AG08395 (cell line): ENCODE measurements around the gene RAB43.
"Not testable (repeated sequence)": the region's sequence is repeated elsewhere in the genome, so short reads cannot be mapped to it uniquely, and the experiment has no call there.

Experiments used
- DNase-seq: peaks from one replicate; pipeline ENCODE4 v3.0.0; 2012; ENCODE audit warnings: mixed read lengths, low spot score

The RAB43 gene

DNA sequence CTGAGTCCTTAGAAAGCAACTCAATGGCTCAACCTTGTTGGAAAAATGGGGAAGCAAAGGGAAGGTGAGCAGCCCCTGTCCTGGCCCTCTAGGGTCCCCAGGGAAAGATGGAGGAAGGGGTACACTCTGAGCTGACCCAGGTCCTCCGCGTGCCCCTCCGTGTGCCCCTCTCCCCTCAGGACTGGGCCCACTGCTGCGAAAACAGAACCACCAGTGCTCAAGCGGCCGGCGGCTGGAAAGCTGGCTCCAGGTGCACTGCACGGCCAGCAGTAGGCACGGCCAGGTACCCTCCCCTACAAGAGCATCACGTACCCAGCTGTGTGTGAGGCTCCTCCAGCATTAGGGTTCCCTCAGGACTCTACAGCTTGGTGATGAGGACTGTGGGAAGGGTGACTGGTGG is 26.3 kb downstream of the RAB43 start:
- DNase-seq: no peak

GRCh38 chr3:129088312-129088711 is 33.3 kb downstream of the RAB43 start:
- not testable (repeated sequence) for DNase-seq

DNA sequence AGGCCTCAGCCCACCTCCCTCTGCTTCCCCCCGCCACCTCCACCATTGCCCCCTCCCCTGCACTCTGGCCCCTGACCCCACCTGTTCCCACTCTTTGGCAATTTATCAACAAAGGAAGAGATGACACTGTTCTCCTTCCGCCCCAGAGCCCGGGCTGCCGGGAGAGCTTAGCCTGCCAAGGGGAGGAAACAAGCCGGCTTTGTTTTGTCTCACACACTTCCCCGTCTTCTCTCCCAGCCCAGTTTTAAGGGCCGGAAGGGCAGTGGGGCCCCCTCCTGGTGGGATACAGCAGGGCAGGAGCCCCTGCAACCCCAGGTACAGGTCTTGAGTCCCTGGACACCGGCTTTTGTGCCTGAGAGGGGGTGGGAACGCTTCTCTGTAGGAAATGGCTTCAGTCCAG is 33.7 kb downstream of the RAB43 start:
- DNase-seq: not testable (repeated sequence)

DNA sequence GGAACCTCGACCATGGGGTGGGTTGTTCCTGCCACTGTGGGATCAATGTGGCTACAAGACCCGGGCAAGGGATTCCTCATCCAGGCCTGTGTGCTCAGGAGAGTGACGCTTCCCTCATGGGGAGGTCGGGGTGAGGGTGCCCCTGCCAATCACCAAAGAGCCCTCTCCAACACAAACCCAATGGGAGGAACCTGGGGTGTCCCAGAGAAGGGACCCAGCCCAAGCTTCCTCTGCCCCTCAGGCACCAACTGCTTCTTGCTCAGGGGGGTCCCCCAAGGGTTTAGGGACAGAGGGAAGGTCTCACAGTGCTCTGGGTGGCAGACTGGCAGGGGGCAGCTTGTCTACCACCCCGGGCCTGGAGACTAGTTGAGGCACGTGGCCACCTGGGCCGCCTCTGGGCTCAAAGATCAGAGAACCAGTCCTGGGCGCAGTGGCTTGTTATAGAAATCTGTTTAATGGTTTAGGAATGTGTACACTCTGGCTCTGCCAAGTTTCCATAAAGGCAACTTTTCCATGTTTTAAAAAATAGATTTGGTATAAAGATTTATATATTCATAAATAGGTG is 34.4 kb downstream of the RAB43 start:
- DNase-seq: peak; percentile 52

DNA sequence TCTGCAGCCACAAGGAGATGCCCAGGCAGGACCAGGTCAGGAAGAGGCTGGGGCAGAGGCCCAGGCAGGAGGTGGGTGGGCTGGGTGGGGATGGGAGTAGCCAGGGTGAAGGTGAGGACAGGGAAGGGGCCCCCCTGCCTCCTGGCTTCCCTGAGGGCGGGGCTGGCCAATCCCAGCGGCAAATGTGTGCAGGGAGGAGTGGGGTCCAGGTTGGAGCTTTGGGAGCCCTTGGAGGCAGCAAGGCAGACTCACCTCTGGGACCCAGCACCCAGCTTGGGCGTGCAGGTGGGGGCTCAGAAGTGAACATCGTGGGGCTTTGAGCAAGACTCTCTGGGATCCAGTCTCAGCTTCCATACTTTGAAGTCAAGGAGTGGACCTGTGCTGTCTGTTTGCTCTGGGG is 35.8 kb downstream of the RAB43 start:
- DNase-seq: no peak

GRCh38 chr3:129085165-129085715 is 36.4 kb downstream of the RAB43 start:
- DNase-seq: no peak

DNA sequence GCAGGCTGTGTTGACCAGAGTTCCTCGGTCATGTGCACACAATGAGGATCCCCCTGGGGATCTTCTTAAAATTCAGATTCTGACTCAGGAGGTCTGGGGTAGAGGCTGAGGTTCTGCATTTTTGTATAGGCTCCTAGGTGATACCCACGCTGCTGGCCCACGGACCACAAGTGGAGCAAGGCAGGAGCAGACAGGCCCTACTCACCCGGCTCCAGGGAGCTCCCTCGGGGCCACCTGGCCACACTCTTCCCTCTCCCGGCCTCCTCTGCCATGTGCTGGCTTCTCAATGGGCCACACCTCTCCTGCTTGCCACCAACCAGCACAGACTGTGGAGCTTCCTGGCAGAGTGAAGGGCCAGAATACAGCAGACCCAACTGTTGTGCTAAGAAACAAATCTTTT is 37.1 kb downstream of the RAB43 start:
- no peak for DNase-seq

DNA sequence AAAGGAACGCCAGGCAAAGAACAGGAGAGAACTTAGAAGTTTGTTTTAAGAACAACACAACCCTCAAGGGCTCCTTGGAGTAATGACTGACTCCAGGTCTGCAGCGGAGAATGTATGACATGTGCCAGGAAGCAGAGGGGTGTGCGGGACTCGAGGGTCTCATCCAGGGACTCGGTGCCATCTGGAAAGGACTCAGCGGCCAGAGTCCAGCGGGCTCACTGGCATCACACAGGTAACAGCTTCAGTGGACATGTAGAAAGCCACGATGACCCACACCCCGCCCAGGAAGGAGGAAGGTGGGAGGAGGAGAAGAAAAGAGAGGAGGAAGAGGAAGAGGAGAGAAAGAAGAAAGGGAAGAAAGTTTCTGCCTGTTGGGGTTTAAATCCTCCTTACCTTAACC is 39.6 kb downstream of the RAB43 start:
- DNase-seq: no peak

GRCh38 chr3:129081503-129081902 is 40.1 kb downstream of the RAB43 start:
- no peak for DNase-seq

- no peak for DNase-seq
These were observed 43.1 kb downstream of the RAB43 start for GRCh38 chr3:129078510-129078909.

- no peak for DNase-seq
These were observed 44.4 kb downstream of the RAB43 start for GRCh38 chr3:129077222-129077621.

DNA sequence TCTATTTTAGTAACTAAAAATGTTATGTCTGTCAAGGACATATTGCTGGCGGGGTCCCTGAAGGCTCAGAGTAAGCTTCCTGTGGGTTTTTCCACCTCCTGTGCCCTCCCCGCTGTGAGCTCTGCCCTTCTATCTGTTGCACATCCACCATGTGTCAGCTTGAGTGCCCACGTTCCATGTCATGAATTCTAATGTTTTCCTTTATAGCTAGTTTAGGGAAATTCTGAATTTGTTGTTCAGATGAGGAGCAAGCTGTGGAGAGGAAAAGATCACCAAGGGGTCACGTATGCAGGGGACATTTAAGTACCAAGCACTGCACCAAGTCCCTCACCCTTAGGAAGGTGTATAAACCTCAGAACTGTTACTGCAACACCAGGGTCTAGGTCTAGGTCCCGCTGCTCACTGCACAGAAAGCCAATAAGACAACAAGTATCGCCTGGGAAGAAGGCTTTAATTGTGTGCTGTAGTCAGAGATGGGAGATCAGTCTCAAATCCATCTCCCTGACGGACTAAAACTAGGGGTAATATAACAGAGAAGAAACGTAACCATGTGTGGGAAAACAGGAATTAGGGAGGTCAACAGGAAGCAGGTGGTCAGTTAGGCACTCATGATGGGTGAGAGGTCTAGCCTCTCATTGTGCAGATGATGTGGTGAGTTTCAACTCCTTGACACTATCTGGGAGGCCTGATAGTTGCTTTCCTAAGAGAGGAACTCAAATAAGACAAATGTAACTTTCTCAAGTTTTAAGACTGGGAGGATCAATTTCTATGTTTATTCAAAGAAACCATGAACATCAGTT is 51.3 kb downstream of the RAB43 start:
- DNase-seq: no peak

DNA sequence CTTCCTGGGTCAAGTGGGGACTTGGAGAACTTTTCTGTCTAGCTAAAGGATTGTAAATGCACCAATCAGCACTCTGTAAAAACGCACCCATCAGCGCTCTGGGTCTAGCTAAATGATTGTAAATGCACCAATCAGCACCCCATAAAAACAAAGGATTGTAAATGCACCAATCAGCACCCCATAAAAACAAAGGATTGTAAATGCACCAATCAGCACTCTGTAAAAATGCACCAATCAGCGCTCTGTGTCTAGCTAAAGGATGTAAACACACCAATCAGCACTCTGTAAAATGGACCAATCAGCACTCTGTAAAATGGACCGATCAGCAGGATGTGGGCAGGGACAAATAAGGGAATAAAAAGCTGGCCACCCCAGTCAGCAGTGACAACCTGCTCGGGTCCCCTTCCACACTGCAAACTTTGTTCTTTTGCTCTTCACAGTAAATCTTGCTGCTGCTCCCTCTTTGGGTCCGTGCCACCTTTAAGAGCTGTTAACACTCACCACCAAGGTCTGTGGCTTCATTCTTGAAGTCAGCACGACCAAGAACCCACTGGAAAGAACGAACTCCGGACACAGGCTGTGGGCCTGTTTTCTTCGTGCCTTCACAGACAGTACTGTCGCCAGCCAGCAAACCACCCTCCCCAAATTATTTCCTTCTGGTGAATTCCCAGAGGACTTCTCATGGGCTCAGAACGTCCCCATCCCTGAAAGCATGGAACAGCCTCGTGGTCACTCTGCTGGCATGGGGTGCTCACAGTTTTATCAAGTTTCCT is 52.1 kb downstream of the RAB43 start:
- not testable (repeated sequence) for DNase-seq

GRCh38 chr3:129068291-129068886 is 53.2 kb downstream of the RAB43 start:
- no peak for DNase-seq

DNA sequence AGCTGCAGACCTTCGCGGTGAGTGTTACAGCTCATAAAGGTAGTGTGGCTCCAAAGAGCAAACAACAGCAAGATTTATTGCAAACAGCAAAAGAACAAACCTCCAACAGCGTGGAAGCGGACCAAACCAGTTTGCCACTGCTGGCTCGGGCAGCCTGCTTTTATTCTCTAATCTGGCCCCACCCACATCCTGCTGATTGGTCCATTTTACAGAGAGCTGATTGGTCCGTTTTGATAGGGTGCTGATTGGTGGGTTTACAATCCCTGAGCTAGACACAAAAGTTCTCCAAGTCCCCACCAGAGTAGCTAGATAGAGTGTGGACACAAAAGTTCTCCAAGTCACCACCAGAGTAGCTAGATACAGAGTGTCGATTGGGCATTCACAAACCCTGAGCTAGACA is 53.9 kb downstream of the RAB43 start:
- not testable (repeated sequence) for DNase-seq

- no peak for DNase-seq
These were observed 55.9 kb downstream of the RAB43 start for GRCh38 chr3:129065720-129066073.

DNA sequence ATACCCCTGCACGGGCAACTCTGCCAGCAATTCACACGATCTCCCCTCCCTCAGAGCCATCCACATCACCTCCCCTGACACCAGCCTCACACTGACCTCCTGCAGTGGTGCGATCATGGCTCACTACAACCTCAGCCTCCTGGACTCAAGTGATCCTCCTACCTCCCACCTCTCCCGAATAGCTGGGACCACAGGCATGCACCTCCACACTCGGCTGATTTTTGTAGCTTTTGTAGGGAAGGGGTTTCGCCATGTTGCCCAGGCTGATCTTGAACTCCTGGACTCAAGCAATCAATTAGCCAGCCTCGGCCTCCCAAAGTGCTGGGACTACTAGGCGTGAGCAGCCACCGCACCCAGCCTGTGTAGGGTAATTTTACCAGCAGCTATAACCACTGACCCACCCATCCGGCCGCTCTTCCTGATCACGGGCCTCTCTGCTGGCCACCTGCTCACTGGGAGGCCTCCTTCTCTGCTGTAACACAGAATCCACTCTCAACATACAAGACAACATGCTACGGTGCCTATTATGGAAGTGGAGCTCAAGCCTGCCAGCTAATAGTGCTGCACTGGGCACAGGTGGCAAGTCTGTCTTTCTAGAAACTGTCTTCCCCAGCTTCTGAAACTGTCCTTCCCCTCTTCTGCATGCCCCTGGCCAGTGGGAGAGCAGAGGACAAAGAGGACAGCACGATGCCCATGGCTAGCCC is 56.4 kb downstream of the RAB43 start:
- DNase-seq: no peak

DNA sequence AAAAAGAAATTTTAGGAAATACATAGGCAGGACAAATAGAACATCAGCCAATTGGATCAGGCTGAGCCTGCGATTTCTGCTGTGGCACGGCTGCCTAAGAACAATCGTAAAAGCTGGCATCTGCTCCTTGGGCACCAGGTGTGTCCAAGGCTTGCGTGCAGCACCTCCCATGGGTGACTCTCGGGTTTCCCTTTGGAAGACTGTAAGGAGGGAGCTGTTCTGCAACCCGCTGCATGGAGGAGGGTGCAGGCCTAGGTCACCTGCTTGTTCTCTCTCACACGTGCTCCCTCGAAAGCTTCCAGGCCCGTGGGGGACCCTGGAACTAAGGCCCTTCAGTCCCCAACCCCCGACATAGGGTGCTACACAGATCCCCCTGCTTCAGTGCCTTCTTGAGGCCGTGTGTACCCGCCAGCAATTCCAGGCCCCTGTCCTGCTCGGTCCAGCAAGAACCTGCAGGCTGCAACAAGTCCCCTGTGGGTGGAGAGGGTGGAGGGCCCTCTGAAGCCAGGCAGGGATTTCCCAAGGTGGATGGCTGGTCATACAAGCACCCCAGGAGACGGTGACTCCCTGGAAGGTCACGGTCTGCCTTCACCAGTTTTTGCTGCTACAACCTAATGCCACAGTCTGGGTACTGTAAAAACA is 57.6 kb downstream of the RAB43 start:
- DNase-seq: no peak

GRCh38 chr3:129063091-129063640 is 58.4 kb downstream of the RAB43 start:
- no peak for DNase-seq

DNA sequence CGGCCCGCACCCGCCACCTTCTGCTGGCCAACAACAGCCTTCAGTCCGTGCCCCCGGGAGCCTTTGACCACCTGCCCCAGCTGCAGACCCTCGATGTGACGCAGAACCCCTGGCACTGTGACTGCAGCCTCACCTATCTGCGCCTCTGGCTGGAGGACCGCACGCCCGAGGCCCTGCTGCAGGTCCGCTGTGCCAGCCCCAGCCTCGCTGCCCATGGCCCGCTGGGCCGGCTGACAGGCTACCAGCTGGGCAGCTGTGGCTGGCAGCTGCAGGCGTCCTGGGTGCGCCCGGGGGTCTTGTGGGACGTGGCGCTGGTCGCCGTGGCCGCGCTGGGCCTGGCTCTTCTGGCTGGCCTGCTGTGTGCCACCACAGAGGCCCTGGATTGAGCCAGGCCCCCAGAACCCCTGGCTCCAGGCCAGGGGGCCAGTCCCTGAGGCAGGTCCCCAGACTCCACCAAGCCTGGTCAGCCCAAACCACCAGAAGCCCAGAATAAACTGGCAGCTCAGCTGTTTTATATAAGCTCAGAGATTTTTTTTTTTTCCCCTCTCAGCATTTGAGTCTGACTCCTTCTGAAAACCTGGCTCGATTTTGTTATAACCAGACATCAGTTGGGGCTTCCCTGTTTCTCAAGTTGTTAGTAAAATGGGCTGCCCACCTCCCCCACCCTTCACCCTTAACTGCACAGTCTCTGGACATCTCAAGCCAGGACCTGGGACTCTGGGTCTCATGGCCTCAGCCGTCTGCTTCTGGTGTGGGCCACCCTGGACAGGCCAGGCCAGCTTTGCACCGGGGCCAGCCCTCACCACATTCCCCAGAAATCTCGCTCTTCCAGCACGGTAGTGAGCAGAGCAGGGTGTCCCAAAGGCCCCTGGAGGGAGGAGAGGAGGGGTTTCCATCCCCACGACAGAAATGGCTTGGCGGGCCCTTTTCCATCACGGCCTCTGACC is 59.4 kb downstream of the RAB43 start:
- DNase-seq: no peak
